ENCODE data around the gene GGA2.

The GGA2 gene

DNA sequence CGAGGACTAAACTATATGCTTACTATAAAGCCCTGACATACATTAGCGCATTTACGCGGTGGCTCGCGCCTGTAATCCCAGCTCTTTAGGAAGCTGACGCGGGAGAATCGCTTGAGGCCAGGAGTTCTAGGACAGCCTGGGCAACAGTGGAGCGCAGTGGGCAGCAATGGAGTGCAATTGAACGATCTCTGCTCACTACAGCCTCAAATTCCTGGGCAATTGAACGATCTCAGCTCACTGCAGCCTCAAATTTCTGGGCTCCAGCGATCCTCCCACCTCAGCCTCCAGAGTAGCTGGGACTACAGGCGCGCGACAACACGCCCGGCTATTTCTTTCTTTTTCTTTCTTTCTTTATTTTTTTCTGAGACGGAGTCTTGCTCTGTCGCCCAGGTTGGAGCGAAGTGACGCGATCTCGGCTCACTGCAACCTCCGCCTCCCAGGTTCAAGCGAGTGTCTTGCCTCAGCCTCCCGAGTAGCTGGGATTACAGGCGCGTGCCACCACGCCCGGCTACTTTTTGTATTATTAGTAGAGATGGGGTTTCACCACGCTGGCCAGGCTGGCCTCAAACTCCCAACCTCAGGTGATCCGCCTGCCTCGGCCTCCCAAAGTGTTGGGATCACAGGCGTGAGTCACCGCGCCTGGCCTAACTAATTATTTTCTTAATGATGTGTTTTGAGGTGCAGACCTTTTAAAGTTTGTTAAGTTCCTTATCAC is 56.8 kb downstream of the GGA2 start:
- peak overlapping the region; percentile 83 for H3K4me3 ChIP-seq (ENCODE audit: low read depth, low read length)
- H3K27ac ChIP-seq (ENCODE audit: extremely low read depth, low read depth, low read length), result no peak overlapping the region
- H3K36me3 ChIP-seq (ENCODE audit: control insufficient read depth in 2 of 2, insufficient read depth in 1 of 2, low read length in 2 of 2), result no peaks in the 10 kb centered on the region; a peak in 1 of 3 replicates
- no peaks in the 10 kb centered on the region for H3K9me3 ChIP-seq (ENCODE audit: control insufficient read depth, insufficient read depth, low read depth, low read length)
- H3K4me1 ChIP-seq (ENCODE audit: control insufficient read depth, insufficient read depth, low read length), result 0 out of 2 replicates have a peak, but pooled peaks cover 3% of the 10 kb centered on the region
- ChIA-PET CTCF (interaction anchor here (0.6 to 3.5 kb wide), 3 partner anchors 14 to 149 kb away, joined by 3 to 18 read pairs (median 5); no protein-coding TSS in a partner anchor), POLR2A (interaction anchor here (0.6 kb wide), 1 partner anchor 20 kb away, joined by 3 read pairs; no protein-coding TSS in a partner anchor)
- peak; percentile 21; the same call in 1 of the 2 replicates for TF ChIP-seq ZNF76 (tag by site-specific recombination; IDR thresholded peaks at IDR 0.05; ENCODE audit: borderline replicate concordance, low read depth)
- no peak for TF ChIP-seq ZNF140 (tag by site-specific recombination; IDR thresholded peaks at IDR 0.05)
- TF ChIP-seq ZNF558 (tag by site-specific recombination; IDR thresholded peaks at IDR 0.05), result no peak
- TF ChIP-seq, protein P1, sequence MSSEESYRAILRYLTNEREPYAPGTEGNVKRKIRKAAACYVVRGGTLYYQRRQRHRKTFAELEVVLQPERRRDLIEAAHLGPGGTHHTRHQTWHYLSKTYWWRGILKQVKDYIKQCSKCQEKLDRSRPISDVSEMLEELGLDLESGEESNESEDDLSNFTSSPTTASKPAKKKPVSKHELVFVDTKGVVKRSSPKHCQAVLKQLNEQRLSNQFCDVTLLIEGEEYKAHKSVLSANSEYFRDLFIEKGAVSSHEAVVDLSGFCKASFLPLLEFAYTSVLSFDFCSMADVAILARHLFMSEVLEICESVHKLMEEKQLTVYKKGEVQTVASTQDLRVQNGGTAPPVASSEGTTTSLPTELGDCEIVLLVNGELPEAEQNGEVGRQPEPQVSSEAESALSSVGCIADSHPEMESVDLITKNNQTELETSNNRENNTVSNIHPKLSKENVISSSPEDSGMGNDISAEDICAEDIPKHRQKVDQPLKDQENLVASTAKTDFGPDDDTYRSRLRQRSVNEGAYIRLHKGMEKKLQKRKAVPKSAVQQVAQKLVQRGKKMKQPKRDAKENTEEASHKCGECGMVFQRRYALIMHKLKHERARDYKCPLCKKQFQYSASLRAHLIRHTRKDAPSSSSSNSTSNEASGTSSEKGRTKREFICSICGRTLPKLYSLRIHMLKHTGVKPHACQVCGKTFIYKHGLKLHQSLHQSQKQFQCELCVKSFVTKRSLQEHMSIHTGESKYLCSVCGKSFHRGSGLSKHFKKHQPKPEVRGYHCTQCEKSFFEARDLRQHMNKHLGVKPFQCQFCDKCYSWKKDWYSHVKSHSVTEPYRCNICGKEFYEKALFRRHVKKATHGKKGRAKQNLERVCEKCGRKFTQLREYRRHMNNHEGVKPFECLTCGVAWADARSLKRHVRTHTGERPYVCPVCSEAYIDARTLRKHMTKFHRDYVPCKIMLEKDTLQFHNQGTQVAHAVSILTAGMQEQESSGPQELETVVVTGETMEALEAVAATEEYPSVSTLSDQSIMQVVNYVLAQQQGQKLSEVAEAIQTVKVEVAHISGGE (tag by site-specific recombination; conservative IDR thresholded peaks at IDR 0.05; ENCODE audit: low read depth), result peak; percentile 7; the same call in 1 of the 2 replicates

DNA sequence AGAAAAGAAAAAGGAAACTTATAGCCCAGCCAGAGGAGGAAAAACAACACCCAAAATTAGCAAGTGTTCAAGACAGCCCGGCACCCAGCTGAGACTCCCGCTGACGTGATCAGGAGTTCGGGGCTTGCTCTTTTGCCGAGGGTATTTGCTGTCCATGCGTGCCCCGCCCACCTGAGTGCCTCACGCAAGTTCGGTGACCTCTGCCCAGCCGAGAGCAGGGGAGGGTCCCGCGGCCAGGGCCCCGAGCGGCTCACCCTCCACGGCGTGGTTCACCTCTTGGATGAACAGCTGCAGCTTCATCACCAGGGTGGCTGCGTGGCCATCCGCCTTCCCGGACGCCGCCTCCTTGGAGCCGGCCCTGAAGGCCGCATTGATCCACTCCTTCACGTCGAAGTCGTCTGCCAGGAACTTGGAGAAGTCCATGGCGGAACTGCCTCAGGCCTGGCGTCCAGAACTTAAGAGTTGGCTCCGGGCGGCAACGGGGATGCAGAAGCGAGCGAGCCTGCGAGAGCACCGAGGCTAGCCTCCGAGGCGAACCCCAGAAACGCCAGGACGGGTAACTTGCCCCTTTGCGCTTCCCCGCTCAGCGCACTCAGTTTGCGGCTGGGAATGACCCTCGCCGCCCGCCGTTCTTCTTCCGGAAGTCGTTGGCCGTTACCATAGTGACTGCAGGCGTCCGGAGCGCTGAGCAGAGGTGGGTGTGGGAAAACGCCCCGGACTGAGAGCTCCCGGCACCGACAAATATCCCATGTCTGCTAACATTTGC is 57.5 kb downstream of the GGA2 start, which contains the start of gene COG7:
TSS of gene COG7 (minus strand) at position 618 of the 766 bp plus-strand sequence. CDS start at position 423, 195 bp downstream.
- Histone ChIP-seq H3K9me3 (ENCODE audit: control insufficient read depth, insufficient read depth, low read depth, low read length) (no peaks in the 10 kb centered on the region), H3K27ac (ENCODE audit: extremely low read depth, low read depth, low read length) (peak within 1 kb of the TSS; percentile 57; the same call in 1 of the 2 replicates), H3K36me3 (ENCODE audit: control insufficient read depth in 2 of 2, insufficient read depth in 1 of 2, low read length in 2 of 2) (no peaks in the 10 kb centered on the region; a peak in 1 of 3 replicates), H3K4me3 (ENCODE audit: low read depth, low read length) (peak within 1 kb of the TSS; percentile 83), H3K4me1 (ENCODE audit: control insufficient read depth, insufficient read depth, low read length) (0 out of 2 replicates have a peak, but pooled peaks cover 3% of the 10 kb centered on the region)
- ChIA-PET POLR2A (interaction anchor here (0.6 kb wide), 1 partner anchor 21 kb away, joined by 3 read pairs; no protein-coding TSS in a partner anchor), CTCF (interaction anchor here (0.6 to 3.5 kb wide), 3 partner anchors 13 to 148 kb away, joined by 3 to 18 read pairs (median 5); no protein-coding TSS in a partner anchor)
- TF ChIP-seq OSR2 (tag by site-specific recombination; IDR thresholded peaks at IDR 0.05) (no peak), ZNF777 (tag by site-specific recombination; IDR thresholded peaks at IDR 0.05; ENCODE audit: borderline replicate concordance) (peak; percentile 98), ZNF341 (tag by site-specific recombination; IDR thresholded peaks at IDR 0.05; ENCODE audit: low read depth) (no peak; the same call in none of the 2 replicates), ZNF391 (tag by site-specific recombination; IDR thresholded peaks at IDR 0.05; ENCODE audit: borderline replicate concordance, low read depth) (peak; percentile 81; the same call in 1 of the 2 replicates), ZNF837 (tag by site-specific recombination; IDR thresholded peaks at IDR 0.05) (no peak), MEIS1 (CRISPR knock-in tag; IDR thresholded peaks at IDR 0.05; ENCODE audit: borderline replicate concordance) (no peak), ZNF843 (tag by site-specific recombination; IDR thresholded peaks at IDR 0.05) (peak; percentile 50; the same call in 1 of the 2 replicates), ZNF544 (tag by site-specific recombination; IDR thresholded peaks at IDR 0.05) (no peak), ZFP3 (tag by site-specific recombination; IDR thresholded peaks at IDR 0.05; ENCODE audit: low read depth) (no peak), ZNF560 (tag by site-specific recombination; IDR thresholded peaks at IDR 0.05; ENCODE audit: borderline replicate concordance) (no peak), ZNF24 (tag by site-specific recombination; IDR thresholded peaks at IDR 0.05) (peak; percentile 71; the same call in 1 of the 2 replicates), GFI1B (tag by site-specific recombination; IDR thresholded peaks at IDR 0.05) (no peak)
- TF ChIP-seq, protein P2, sequence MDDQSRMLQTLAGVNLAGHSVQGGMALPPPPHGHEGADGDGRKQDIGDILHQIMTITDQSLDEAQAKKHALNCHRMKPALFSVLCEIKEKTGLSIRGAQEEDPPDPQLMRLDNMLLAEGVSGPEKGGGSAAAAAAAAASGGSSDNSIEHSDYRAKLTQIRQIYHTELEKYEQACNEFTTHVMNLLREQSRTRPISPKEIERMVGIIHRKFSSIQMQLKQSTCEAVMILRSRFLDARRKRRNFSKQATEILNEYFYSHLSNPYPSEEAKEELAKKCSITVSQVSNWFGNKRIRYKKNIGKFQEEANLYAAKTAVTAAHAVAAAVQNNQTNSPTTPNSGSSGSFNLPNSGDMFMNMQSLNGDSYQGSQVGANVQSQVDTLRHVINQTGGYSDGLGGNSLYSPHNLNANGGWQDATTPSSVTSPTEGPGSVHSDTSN (CRISPR knock-in tag; IDR thresholded peaks at IDR 0.05), result no peak
- TF ChIP-seq, protein P3, sequence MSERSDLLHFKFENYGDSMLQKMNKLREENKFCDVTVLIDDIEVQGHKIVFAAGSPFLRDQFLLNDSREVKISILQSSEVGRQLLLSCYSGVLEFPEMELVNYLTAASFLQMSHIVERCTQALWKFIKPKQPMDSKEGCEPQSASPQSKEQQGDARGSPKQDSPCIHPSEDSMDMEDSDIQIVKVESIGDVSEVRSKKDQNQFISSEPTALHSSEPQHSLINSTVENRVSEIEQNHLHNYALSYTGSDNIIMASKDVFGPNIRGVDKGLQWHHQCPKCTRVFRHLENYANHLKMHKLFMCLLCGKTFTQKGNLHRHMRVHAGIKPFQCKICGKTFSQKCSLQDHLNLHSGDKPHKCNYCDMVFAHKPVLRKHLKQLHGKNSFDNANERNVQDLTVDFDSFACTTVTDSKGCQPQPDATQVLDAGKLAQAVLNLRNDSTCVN (tag by site-specific recombination; optimal IDR thresholded peaks at IDR 0.05), result peak; percentile 54
- TF ChIP-seq, protein P4, sequence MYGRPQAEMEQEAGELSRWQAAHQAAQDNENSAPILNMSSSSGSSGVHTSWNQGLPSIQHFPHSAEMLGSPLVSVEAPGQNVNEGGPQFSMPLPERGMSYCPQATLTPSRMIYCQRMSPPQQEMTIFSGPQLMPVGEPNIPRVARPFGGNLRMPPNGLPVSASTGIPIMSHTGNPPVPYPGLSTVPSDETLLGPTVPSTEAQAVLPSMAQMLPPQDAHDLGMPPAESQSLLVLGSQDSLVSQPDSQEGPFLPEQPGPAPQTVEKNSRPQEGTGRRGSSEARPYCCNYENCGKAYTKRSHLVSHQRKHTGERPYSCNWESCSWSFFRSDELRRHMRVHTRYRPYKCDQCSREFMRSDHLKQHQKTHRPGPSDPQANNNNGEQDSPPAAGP (tag by site-specific recombination; IDR thresholded peaks at IDR 0.05), result peak; percentile 65; the same call in 1 of the 2 replicates
- TF ChIP-seq, protein P5, sequence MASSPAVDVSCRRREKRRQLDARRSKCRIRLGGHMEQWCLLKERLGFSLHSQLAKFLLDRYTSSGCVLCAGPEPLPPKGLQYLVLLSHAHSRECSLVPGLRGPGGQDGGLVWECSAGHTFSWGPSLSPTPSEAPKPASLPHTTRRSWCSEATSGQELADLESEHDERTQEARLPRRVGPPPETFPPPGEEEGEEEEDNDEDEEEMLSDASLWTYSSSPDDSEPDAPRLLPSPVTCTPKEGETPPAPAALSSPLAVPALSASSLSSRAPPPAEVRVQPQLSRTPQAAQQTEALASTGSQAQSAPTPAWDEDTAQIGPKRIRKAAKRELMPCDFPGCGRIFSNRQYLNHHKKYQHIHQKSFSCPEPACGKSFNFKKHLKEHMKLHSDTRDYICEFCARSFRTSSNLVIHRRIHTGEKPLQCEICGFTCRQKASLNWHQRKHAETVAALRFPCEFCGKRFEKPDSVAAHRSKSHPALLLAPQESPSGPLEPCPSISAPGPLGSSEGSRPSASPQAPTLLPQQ (tag by site-specific recombination; IDR thresholded peaks at IDR 0.05), result peak; percentile 79
- TF ChIP-seq, protein P6, sequence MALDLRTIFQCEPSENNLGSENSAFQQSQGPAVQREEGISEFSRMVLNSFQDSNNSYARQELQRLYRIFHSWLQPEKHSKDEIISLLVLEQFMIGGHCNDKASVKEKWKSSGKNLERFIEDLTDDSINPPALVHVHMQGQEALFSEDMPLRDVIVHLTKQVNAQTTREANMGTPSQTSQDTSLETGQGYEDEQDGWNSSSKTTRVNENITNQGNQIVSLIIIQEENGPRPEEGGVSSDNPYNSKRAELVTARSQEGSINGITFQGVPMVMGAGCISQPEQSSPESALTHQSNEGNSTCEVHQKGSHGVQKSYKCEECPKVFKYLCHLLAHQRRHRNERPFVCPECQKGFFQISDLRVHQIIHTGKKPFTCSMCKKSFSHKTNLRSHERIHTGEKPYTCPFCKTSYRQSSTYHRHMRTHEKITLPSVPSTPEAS (tag by site-specific recombination; IDR thresholded peaks at IDR 0.05), result peak; percentile 21; the same call in 1 of the 2 replicates

Data from HEK293 (cell line).